Measurements from ENCODE around the gene FZD7. TPM values are rescaled to one million over a fixed set of nuclear protein-coding genes. Genes with fewer than 3 reads are reported as not detected.

Gene FZD7
- total and polyA plus RNA-seq, 2 donors (not counting 1 experiment from before 2014, with no cell fraction given), result 0.67 to 2.1 TPM

- CTCF ChIA-PET, result no interaction called here
- no peak overlapping the region for H3K4me2 ChIP-seq (replicated peaks; ENCODE audit: low read depth, low read length, poor library complexity, severe bottlenecking)
- no peak for ATAC-seq (ENCODE audit: low read depth)
- Mint-ChIP-seq H3K27me3 (peaks cover 10% of the 10 kb centered on the region), H3K4me3 (no peak overlapping the region), H3K4me1 (peaks cover 12% of the 10 kb centered on the region), H3K9me3 (ENCODE audit: insufficient read depth) (no peaks in the 10 kb centered on the region), H3K27ac (no peak overlapping the region)
- 83% methylated on average over 1 of the region's 1 CpG for WGBS (ENCODE audit: insufficient coverage)
- intact Hi-C loops (cut with micrococcal nuclease), result no loop called here
- H3K27me3 ChIP-seq (replicated peaks in 1 of 4; ENCODE audit: control extremely low read depth in 1 of 4, control insufficient read depth in 3 of 4, insufficient read depth in 4 of 4, low read length in 3 of 4), result no peaks in the 10 kb centered on the region
- H3K4me3 ChIP-seq (ENCODE audit: control extremely low read depth in 1 of 5, extremely low read depth in 1 of 5, insufficient read depth in 1 of 5, low read depth in 2 of 5, low read length in 4 of 5), result no peak overlapping the region
- no peaks in the 10 kb centered on the region for H3K36me3 ChIP-seq (replicated peaks in 1 of 2; ENCODE audit: control extremely low read depth in 1 of 2, control insufficient read depth in 1 of 2, extremely low read depth in 1 of 2, insufficient read depth in 2 of 2, low read length in 1 of 2)
- H3K79me2 ChIP-seq (ENCODE audit: control insufficient read depth, insufficient read depth, low read length), result no peaks in the 10 kb centered on the region
- H3K4me1 ChIP-seq (ENCODE audit: control insufficient read depth in 2 of 2, insufficient read depth in 2 of 2, low read length in 2 of 2), result peaks cover 13 to 15% of the 10 kb centered on the region in 2 donors
- H4K20me1 ChIP-seq (ENCODE audit: control insufficient read depth, insufficient read depth, low read length, poor library complexity, severe bottlenecking), result no peaks in the 10 kb centered on the region
- POLR2A ChIA-PET, result no interaction called here
- no peak for TF ChIP-seq EZH2 (IDR thresholded peaks at IDR 0.05; ENCODE audit: borderline replicate concordance, insufficient read depth, low read depth, low read length, poor library complexity, severe bottlenecking)
- TF ChIP-seq, protein P1, sequence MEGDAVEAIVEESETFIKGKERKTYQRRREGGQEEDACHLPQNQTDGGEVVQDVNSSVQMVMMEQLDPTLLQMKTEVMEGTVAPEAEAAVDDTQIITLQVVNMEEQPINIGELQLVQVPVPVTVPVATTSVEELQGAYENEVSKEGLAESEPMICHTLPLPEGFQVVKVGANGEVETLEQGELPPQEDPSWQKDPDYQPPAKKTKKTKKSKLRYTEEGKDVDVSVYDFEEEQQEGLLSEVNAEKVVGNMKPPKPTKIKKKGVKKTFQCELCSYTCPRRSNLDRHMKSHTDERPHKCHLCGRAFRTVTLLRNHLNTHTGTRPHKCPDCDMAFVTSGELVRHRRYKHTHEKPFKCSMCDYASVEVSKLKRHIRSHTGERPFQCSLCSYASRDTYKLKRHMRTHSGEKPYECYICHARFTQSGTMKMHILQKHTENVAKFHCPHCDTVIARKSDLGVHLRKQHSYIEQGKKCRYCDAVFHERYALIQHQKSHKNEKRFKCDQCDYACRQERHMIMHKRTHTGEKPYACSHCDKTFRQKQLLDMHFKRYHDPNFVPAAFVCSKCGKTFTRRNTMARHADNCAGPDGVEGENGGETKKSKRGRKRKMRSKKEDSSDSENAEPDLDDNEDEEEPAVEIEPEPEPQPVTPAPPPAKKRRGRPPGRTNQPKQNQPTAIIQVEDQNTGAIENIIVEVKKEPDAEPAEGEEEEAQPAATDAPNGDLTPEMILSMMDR (IDR thresholded peaks at IDR 0.05), result no peak
- H3K27ac ChIP-seq (ENCODE audit: low read length in 2 of 2), result no peak overlapping the region
- no peak overlapping the region for H3K9ac ChIP-seq (ENCODE audit: low read length)
- no peak for DNase-seq
- no peak overlapping the region for H2AFZ ChIP-seq (ENCODE audit: insufficient read depth, low read depth, low read length, poor library complexity, severe bottlenecking)
- no peaks in the 10 kb centered on the region for H3K9me3 ChIP-seq (ENCODE audit: control extremely low read depth in 1 of 3, control insufficient read depth in 2 of 3, insufficient read depth in 1 of 3, low read length in 2 of 3)
Measured at GRCh38 chr2:202006301-202006700, 27.4 kb upstream of the FZD7 start.

- ATAC-seq (ENCODE audit: low read depth) (no peak), DNase-seq (no peak)
- H3K9ac ChIP-seq (ENCODE audit: low read length), result no peak overlapping the region
- Mint-ChIP-seq H3K27me3 (peaks cover 12% of the 10 kb centered on the region), H3K4me3 (no peak overlapping the region), H3K9me3 (ENCODE audit: insufficient read depth) (no peaks in the 10 kb centered on the region), H3K27ac (no peak overlapping the region), H3K4me1 (peaks cover 12% of the 10 kb centered on the region)
- peaks cover 13 to 15% of the 10 kb centered on the region in 2 donors for H3K4me1 ChIP-seq (ENCODE audit: control insufficient read depth in 2 of 2, insufficient read depth in 2 of 2, low read length in 2 of 2)
- intact Hi-C loops (cut with micrococcal nuclease), result no loop called here
- H2AFZ ChIP-seq (ENCODE audit: insufficient read depth, low read depth, low read length, poor library complexity, severe bottlenecking), result no peak overlapping the region
- no peaks in the 10 kb centered on the region for H3K27me3 ChIP-seq (replicated peaks in 1 of 4; ENCODE audit: control extremely low read depth in 1 of 4, control insufficient read depth in 3 of 4, insufficient read depth in 4 of 4, low read length in 3 of 4)
- no peak overlapping the region for H3K4me3 ChIP-seq (ENCODE audit: control extremely low read depth in 1 of 5, extremely low read depth in 1 of 5, insufficient read depth in 1 of 5, low read depth in 2 of 5, low read length in 4 of 5)
- no peak overlapping the region for H3K27ac ChIP-seq (ENCODE audit: low read length in 2 of 2)
- no peaks in the 10 kb centered on the region for H3K79me2 ChIP-seq (ENCODE audit: control insufficient read depth, insufficient read depth, low read length)
- no peaks in the 10 kb centered on the region for H4K20me1 ChIP-seq (ENCODE audit: control insufficient read depth, insufficient read depth, low read length, poor library complexity, severe bottlenecking)
- H3K9me3 ChIP-seq (ENCODE audit: control extremely low read depth in 1 of 3, control insufficient read depth in 2 of 3, insufficient read depth in 1 of 3, low read length in 2 of 3), result no peaks in the 10 kb centered on the region
- no peak for TF ChIP-seq EZH2 (IDR thresholded peaks at IDR 0.05; ENCODE audit: borderline replicate concordance, insufficient read depth, low read depth, low read length, poor library complexity, severe bottlenecking)
- TF ChIP-seq, protein P1 (IDR thresholded peaks at IDR 0.05), result no peak
- H3K4me2 ChIP-seq (replicated peaks; ENCODE audit: low read depth, low read length, poor library complexity, severe bottlenecking), result no peak overlapping the region
- H3K36me3 ChIP-seq (replicated peaks in 1 of 2; ENCODE audit: control extremely low read depth in 1 of 2, control insufficient read depth in 1 of 2, extremely low read depth in 1 of 2, insufficient read depth in 2 of 2, low read length in 1 of 2), result no peaks in the 10 kb centered on the region
- WGBS (ENCODE audit: insufficient coverage), result 64% methylated on average over 4 of the region's 7 CpGs
- CTCF ChIA-PET, result no interaction called here
- POLR2A ChIA-PET, result no interaction called here
Measured at GRCh38 chr2:202007015-202007982, 26.4 kb upstream of the FZD7 start.

All from B cell (primary cell).